Tibial nerve (tissue), 4 donors: ENCODE results near the gene MRPL50.

Experiments used
- EP300 ChIP-seq, 2 donors: sonication (generic); formaldehyde crosslinking; IDR thresholded peaks; one replicate each; pipeline ENCODE4 v1.6.1; 2017; ENCODE audit warnings: antibody characterized with exemption in 2 of 2, mild to moderate bottlenecking in 1 of 2
- POLR2A ChIP-seq, 2 donors: fragments of 450-650 bp; IDR thresholded peaks; one replicate each; pipeline ENCODE4 v1.6.1; 2017; ENCODE audit warnings: antibody characterized with exemption in 2 of 2, mild to moderate bottlenecking in 2 of 2, moderate library complexity in 2 of 2
- TF ChIP-seq, protein P1 (sequence below), 5 experiments: fragments of 200-600 bp in 3 of 5; fragments of 450-650 bp in 2 of 5; sonication (generic) in 3 of 5; IDR thresholded peaks; one replicate each; pipeline ENCODE4 v1.5.1; 2016 to 2019; ENCODE audit warnings: antibody characterized with exemption in 5 of 5, mild to moderate bottlenecking in 3 of 5, moderate library complexity in 2 of 5

DNA sequence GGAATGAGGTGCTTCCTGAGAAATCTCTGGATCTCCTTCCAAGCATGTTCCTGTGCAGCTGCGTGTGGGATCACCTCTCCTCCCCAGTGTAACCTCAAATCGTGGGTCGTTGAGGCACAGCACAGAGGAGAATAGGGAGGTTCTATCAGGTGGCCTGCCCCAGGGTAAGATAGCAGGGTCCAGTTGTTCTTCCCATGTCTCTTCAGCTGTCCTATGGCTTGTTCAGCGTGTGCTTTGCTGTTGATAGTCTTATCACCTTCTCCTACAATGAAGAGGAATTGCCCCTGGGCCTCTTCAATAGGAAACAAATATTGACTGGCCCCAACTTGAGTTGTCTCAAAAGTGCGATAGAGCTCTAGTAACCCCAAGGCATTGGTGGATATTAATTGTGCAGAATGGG lies 36.0 kb downstream of the MRPL50 start:
- TF ChIP-seq, protein P1, sequence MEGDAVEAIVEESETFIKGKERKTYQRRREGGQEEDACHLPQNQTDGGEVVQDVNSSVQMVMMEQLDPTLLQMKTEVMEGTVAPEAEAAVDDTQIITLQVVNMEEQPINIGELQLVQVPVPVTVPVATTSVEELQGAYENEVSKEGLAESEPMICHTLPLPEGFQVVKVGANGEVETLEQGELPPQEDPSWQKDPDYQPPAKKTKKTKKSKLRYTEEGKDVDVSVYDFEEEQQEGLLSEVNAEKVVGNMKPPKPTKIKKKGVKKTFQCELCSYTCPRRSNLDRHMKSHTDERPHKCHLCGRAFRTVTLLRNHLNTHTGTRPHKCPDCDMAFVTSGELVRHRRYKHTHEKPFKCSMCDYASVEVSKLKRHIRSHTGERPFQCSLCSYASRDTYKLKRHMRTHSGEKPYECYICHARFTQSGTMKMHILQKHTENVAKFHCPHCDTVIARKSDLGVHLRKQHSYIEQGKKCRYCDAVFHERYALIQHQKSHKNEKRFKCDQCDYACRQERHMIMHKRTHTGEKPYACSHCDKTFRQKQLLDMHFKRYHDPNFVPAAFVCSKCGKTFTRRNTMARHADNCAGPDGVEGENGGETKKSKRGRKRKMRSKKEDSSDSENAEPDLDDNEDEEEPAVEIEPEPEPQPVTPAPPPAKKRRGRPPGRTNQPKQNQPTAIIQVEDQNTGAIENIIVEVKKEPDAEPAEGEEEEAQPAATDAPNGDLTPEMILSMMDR (IDR thresholded peaks at IDR 0.05), result no peak
- TF ChIP-seq EP300 (IDR thresholded peaks at IDR 0.05) (no peak), POLR2A (IDR thresholded peaks at IDR 0.05) (no peak)
